CD8-positive, alpha-beta memory T cell (primary cell): Measurements from ENCODE around the gene TENM3. TPM values are rescaled to one million over a fixed set of nuclear protein-coding genes. Genes with fewer than 3 reads are reported as not detected.
"Not testable (repeated sequence)": the region's sequence is repeated elsewhere in the genome, so short reads cannot be mapped to it uniquely, and the experiment has no call there.

ENCODE experiments used
- CTCF ChIA-PET: fragments of 350-600 bp; sonication (Branson Sonifier 250); formaldehyde crosslinking; loops from one replicate; lab custom pipeline; 2021; ENCODE audit warnings: antibody characterized with exemption; lab: Charles Lee
- POLR2A ChIA-PET: fragments of 350-600 bp; sonication (Branson Sonifier 250); formaldehyde crosslinking; loops from one replicate; lab custom pipeline; 2021; ENCODE audit warnings: antibody characterized with exemption; lab: Charles Lee
- DNase-seq, 5 donors: peaks; one replicate each; pipeline versions ENCODE4 v3.0.0 to v3.0.0-alpha.2; 2020 to 2022; ENCODE audit warnings: mixed read lengths in 1 of 5
- H3K27ac ChIP-seq: one replicate; pipeline ENCODE4 v1.7.0; 2013; ENCODE audit warnings: low read depth, mild to moderate bottlenecking, low read length, moderate library complexity
- H3K27me3 ChIP-seq: 2 replicates; pipeline ENCODE4 v1.7.0; 2013; ENCODE audit warnings: low read length, mild to moderate bottlenecking; ENCODE audit not compliant: insufficient read depth, poor library complexity, severe bottlenecking
- H3K36me3 ChIP-seq: 2 replicates; pipeline ENCODE4 v1.7.0; 2013; ENCODE audit warnings: mild to moderate bottlenecking, low read length, moderate library complexity; ENCODE audit not compliant: insufficient read depth
- H3K4me1 ChIP-seq: 2 replicates; pipeline ENCODE4 v1.7.0; 2013; ENCODE audit warnings: mild to moderate bottlenecking, low read length, moderate library complexity; ENCODE audit not compliant: insufficient read depth
- H3K4me3 ChIP-seq: 2 replicates; pipeline ENCODE4 v1.7.0; 2013; ENCODE audit warnings: mild to moderate bottlenecking, low read length
- H3K9me3 ChIP-seq: 2 replicates; pipeline ENCODE4 v1.7.0; 2013; ENCODE audit warnings: mild to moderate bottlenecking, low read length
- H3K27ac Mint-ChIP-seq, 8 donors: one replicate each; pipeline ENCODE4 v1.8.0; 2020 to 2021; ENCODE audit warnings: mixed read lengths in 8 of 8, mild to moderate bottlenecking in 6 of 8, inconsistent platforms in 3 of 8, moderate library complexity in 3 of 8
- H3K27me3 Mint-ChIP-seq, 2 donors: one replicate each; pipeline ENCODE4 v1.8.0; 2020 to 2021; ENCODE audit warnings: mixed read lengths in 2 of 2, mild to moderate bottlenecking in 1 of 2, moderate library complexity in 1 of 2
- H3K36me3 Mint-ChIP-seq, 3 donors: one replicate each; pipeline ENCODE4 v1.8.0; 2020 to 2021; ENCODE audit warnings: mixed read lengths in 3 of 3, inconsistent platforms in 1 of 3, mild to moderate bottlenecking in 1 of 3
- H3K4me1 Mint-ChIP-seq, 3 donors: one replicate each; pipeline ENCODE4 v1.8.0; 2020 to 2021; ENCODE audit warnings: mixed read lengths in 3 of 3, inconsistent platforms in 1 of 3, mild to moderate bottlenecking in 1 of 3
- H3K4me3 Mint-ChIP-seq, 7 donors: one replicate each; pipeline ENCODE4 v1.8.0; 2020 to 2021; ENCODE audit warnings: mixed read lengths in 7 of 7, mild to moderate bottlenecking in 6 of 7, moderate library complexity in 4 of 7, inconsistent platforms in 2 of 7
- H3K9me3 Mint-ChIP-seq, 5 donors: one replicate each; pipeline ENCODE4 v1.8.0; 2020 to 2022; ENCODE audit warnings: mixed read lengths in 5 of 5, mild to moderate bottlenecking in 3 of 5, moderate library complexity in 2 of 5, inconsistent platforms in 1 of 5
- polyA plus RNA-seq: library from polyadenylated mRNA; unstranded; fragments of 300-500 nt; fragmentation: Illumina TruSeq; gene quantifications from one replicate; pipeline ENCODE4 v1.2.3, GENCODE V29; 2021
- total RNA-seq, 2 experiments: library from RNA; stranded (reverse); gene quantifications; one replicate each; pipeline ENCODE4 v1.2.3, GENCODE V29; 2021

TENM3 gene
- not detected for total RNA-seq
- not detected for polyA plus RNA-seq

GRCh38 chr4:182243204-182243603 is at the start of gene TENM3:
TSS of gene TENM3 (plus strand) at chr4:182243402. CDS start at chr4:182324021, 80,619 bp downstream.
- H3K27ac Mint-ChIP-seq, DNase-seq, H3K4me3 Mint-ChIP-seq, CTCF ChIA-PET, H3K27me3 Mint-ChIP-seq, POLR2A ChIA-PET, H3K27me3 ChIP-seq, H3K36me3 Mint-ChIP-seq, H3K4me1 ChIP-seq, H3K4me1 Mint-ChIP-seq, H3K27ac ChIP-seq, H3K4me3 ChIP-seq, H3K36me3 ChIP-seq, H3K9me3 ChIP-seq: not testable (repeated sequence)
- H3K9me3 Mint-ChIP-seq = peaks cover 2 to 11% (median 6%) of the 10 kb centered on the region in 5 donors

GRCh38 chr4:182194091-182194824 is 48.9 kb upstream of the TENM3 start:
- Mint-ChIP-seq H3K36me3 (no peaks in the 10 kb centered on the region), H3K27me3 (no peaks in the 10 kb centered on the region), H3K27ac (no peak overlapping the region), H3K4me3 (no peak overlapping the region), H3K4me1 (no peaks in the 10 kb centered on the region), H3K9me3 (peaks cover 0 to 5% (median 2%) of the 10 kb centered on the region in 5 donors)
- POLR2A ChIA-PET = no interaction called here
- H3K36me3 ChIP-seq = no peaks in the 10 kb centered on the region
- no peaks in the 10 kb centered on the region for H3K4me1 ChIP-seq
- no peaks in the 10 kb centered on the region for H3K27me3 ChIP-seq
- CTCF ChIA-PET = no interaction called here
- no peaks in the 10 kb centered on the region for H3K9me3 ChIP-seq
- no peak for DNase-seq
- no peak overlapping the region for H3K4me3 ChIP-seq
- H3K27ac ChIP-seq = no peak overlapping the region

GRCh38 chr4:182197611-182198010 is 45.6 kb upstream of the TENM3 start:
- H3K9me3 ChIP-seq = no peaks in the 10 kb centered on the region
- no peaks in the 10 kb centered on the region for H3K36me3 Mint-ChIP-seq
- ChIA-PET CTCF (no interaction called here), POLR2A (no interaction called here)
- no peaks in the 10 kb centered on the region for H3K4me1 Mint-ChIP-seq
- no peaks in the 10 kb centered on the region for H3K27me3 Mint-ChIP-seq
- H3K9me3 Mint-ChIP-seq = peaks cover 0 to 6% (median 3%) of the 10 kb centered on the region in 5 donors
- no peak for DNase-seq
- no peak overlapping the region for H3K4me3 ChIP-seq
- no peak overlapping the region for H3K27ac Mint-ChIP-seq
- no peaks in the 10 kb centered on the region for H3K4me1 ChIP-seq
- no peak overlapping the region for H3K27ac ChIP-seq
- H3K36me3 ChIP-seq = no peaks in the 10 kb centered on the region
- H3K27me3 ChIP-seq = no peaks in the 10 kb centered on the region
- H3K4me3 Mint-ChIP-seq = no peak overlapping the region

GRCh38 chr4:182201871-182202270 is 41.3 kb upstream of the TENM3 start:
- Histone ChIP-seq H3K4me1 (no peaks in the 10 kb centered on the region), H3K4me3 (no peak overlapping the region), H3K27me3 (no peaks in the 10 kb centered on the region), H3K27ac (no peak overlapping the region), H3K36me3 (no peaks in the 10 kb centered on the region), H3K9me3 (no peaks in the 10 kb centered on the region)
- peaks cover 0 to 7% (median 4%) of the 10 kb centered on the region in 5 donors for H3K9me3 Mint-ChIP-seq
- H3K36me3 Mint-ChIP-seq = no peaks in the 10 kb centered on the region
- H3K27me3 Mint-ChIP-seq = no peaks in the 10 kb centered on the region
- POLR2A ChIA-PET = no interaction called here
- no peak overlapping the region for H3K27ac Mint-ChIP-seq
- CTCF ChIA-PET = no interaction called here
- no peak for DNase-seq
- H3K4me3 Mint-ChIP-seq = no peak overlapping the region
- H3K4me1 Mint-ChIP-seq = no peaks in the 10 kb centered on the region

GRCh38 chr4:182202650-182203049 is 40.6 kb upstream of the TENM3 start:
- peaks cover 0 to 7% (median 3%) of the 10 kb centered on the region in 5 donors for H3K9me3 Mint-ChIP-seq
- Histone ChIP-seq H3K27ac (no peak overlapping the region), H3K36me3 (no peaks in the 10 kb centered on the region), H3K9me3 (no peaks in the 10 kb centered on the region), H3K27me3 (no peaks in the 10 kb centered on the region), H3K4me3 (no peak overlapping the region), H3K4me1 (no peaks in the 10 kb centered on the region)
- ChIA-PET POLR2A (no interaction called here), CTCF (no interaction called here)
- H3K27me3 Mint-ChIP-seq = no peaks in the 10 kb centered on the region
- no peaks in the 10 kb centered on the region for H3K4me1 Mint-ChIP-seq
- no peak for DNase-seq
- H3K27ac Mint-ChIP-seq = no peak overlapping the region
- H3K36me3 Mint-ChIP-seq = no peaks in the 10 kb centered on the region
- H3K4me3 Mint-ChIP-seq = no peak overlapping the region

GRCh38 chr4:182203872-182204411 is 39.3 kb upstream of the TENM3 start:
- ChIA-PET POLR2A (no interaction called here), CTCF (no interaction called here)
- Mint-ChIP-seq H3K27ac (no peak overlapping the region), H3K9me3 (peaks cover 0 to 6% (median 3%) of the 10 kb centered on the region in 5 donors), H3K4me1 (no peaks in the 10 kb centered on the region), H3K27me3 (no peaks in the 10 kb centered on the region), H3K36me3 (no peaks in the 10 kb centered on the region), H3K4me3 (no peak overlapping the region)
- Histone ChIP-seq H3K4me3 (no peak overlapping the region), H3K27me3 (no peaks in the 10 kb centered on the region), H3K9me3 (no peaks in the 10 kb centered on the region), H3K36me3 (no peaks in the 10 kb centered on the region), H3K27ac (no peak overlapping the region), H3K4me1 (no peaks in the 10 kb centered on the region)
- no peak for DNase-seq

- Mint-ChIP-seq H3K9me3 (peaks cover 0 to 7% (median 5%) of the 10 kb centered on the region in 5 donors), H3K4me1 (no peaks in the 10 kb centered on the region), H3K36me3 (no peaks in the 10 kb centered on the region), H3K27ac (no peak overlapping the region), H3K4me3 (no peak overlapping the region), H3K27me3 (peaks cover 0 to 3% of the 10 kb centered on the region in 2 donors)
- H3K27ac ChIP-seq = no peak overlapping the region
- H3K27me3 ChIP-seq = no peaks in the 10 kb centered on the region
- ChIA-PET CTCF (no interaction called here), POLR2A (no interaction called here)
- no peak for DNase-seq
- H3K9me3 ChIP-seq = no peaks in the 10 kb centered on the region
- H3K4me3 ChIP-seq = no peak overlapping the region
- H3K36me3 ChIP-seq = no peaks in the 10 kb centered on the region
- no peaks in the 10 kb centered on the region for H3K4me1 ChIP-seq
These were observed 37.9 kb upstream of the TENM3 start for GRCh38 chr4:182205306-182205705.

GRCh38 chr4:182206266-182206665 is 36.9 kb upstream of the TENM3 start:
- Mint-ChIP-seq H3K4me3 (no peak overlapping the region), H3K27me3 (peaks cover 0 to 3% of the 10 kb centered on the region in 2 donors), H3K27ac (no peak overlapping the region), H3K9me3 (peaks cover 0 to 7% (median 2%) of the 10 kb centered on the region in 5 donors), H3K4me1 (no peaks in the 10 kb centered on the region), H3K36me3 (no peaks in the 10 kb centered on the region)
- DNase-seq = no peak
- no peaks in the 10 kb centered on the region for H3K36me3 ChIP-seq
- H3K4me3 ChIP-seq = no peak overlapping the region
- ChIA-PET CTCF (no interaction called here), POLR2A (no interaction called here)
- no peaks in the 10 kb centered on the region for H3K9me3 ChIP-seq
- no peaks in the 10 kb centered on the region for H3K4me1 ChIP-seq
- H3K27me3 ChIP-seq = no peaks in the 10 kb centered on the region
- H3K27ac ChIP-seq = no peak overlapping the region
